22Rv1 (cell line): ENCODE data around the gene TET2.

ENCODE experiments used
- ZFX ChIP-seq: fragments of 450-650 bp; IDR thresholded peaks from 2 replicates; pipeline ENCODE4 v1.6.1; 2017; ENCODE audit warnings: antibody characterized with exemption, borderline replicate concordance
- TF ChIP-seq, protein P1 (sequence below): fragments of 450-650 bp; IDR thresholded peaks from 2 replicates; pipeline ENCODE4 v1.5.1; 2017; ENCODE audit warnings: mild to moderate bottlenecking

DNA sequence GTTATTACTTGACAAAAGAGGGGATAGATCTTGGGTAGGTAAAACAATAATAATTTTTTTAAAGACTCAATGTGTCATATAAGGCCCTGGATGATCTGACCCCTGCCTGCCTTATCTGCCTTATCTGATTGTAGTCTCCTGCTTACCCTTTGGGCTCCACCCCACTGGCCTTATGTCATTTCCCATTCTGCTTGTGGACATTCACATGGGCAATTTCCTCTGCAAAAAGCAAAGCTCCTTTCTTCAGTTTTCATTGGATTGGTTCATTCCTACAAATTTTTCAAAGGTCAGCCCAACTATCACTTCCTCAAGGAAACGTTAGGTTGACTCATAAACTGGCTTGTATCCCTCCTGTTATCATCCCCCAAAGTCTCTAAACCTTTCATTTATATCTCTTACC lies 15.7 kb upstream of the TET2 start:
- TF ChIP-seq, protein P1, sequence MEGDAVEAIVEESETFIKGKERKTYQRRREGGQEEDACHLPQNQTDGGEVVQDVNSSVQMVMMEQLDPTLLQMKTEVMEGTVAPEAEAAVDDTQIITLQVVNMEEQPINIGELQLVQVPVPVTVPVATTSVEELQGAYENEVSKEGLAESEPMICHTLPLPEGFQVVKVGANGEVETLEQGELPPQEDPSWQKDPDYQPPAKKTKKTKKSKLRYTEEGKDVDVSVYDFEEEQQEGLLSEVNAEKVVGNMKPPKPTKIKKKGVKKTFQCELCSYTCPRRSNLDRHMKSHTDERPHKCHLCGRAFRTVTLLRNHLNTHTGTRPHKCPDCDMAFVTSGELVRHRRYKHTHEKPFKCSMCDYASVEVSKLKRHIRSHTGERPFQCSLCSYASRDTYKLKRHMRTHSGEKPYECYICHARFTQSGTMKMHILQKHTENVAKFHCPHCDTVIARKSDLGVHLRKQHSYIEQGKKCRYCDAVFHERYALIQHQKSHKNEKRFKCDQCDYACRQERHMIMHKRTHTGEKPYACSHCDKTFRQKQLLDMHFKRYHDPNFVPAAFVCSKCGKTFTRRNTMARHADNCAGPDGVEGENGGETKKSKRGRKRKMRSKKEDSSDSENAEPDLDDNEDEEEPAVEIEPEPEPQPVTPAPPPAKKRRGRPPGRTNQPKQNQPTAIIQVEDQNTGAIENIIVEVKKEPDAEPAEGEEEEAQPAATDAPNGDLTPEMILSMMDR, result no peak
- no peak for TF ChIP-seq ZFX
